HEK293 (cell line): Measurements from ENCODE around the gene SCGB3A1.

Experiments
- CTCF ChIA-PET: fragments of 350-600 bp; formaldehyde crosslinking; extraction: SDS; loops from one replicate; lab custom pipeline; 2021; ENCODE audit warnings: antibody characterized with exemption; lab: Yijun Ruan, JAX
- POLR2A ChIA-PET: fragments of 300-600 bp; formaldehyde crosslinking; extraction: SDS; loops from one replicate; lab custom pipeline; 2020; ENCODE audit warnings: antibody characterized with exemption, inconsistent platforms; lab: Yijun Ruan, JAX
- H3K27ac ChIP-seq: fragments of 200-500 bp; sonication (Bioruptor generic); 2 replicates; pipeline ENCODE4 v1.5.1; 2014; ENCODE audit warnings: low read depth, low read length, control low read depth, inconsistent platforms; ENCODE audit errors: extremely low read depth
- H3K36me3 ChIP-seq, 2 experiments: fragments of 200-500 bp in 1 of 2; sonication (Bioruptor generic) in 1 of 2; 1 replicate in 1 of 2; 2 replicates in 1 of 2; pipeline ENCODE4 v1.5.1; 2014 to 2017; ENCODE audit warnings: inconsistent platforms in 2 of 2, low read length in 2 of 2; ENCODE audit not compliant: control insufficient read depth in 2 of 2, insufficient read depth in 1 of 2
- H3K4me1 ChIP-seq: fragments of 200-500 bp; sonication (Bioruptor generic); 2 replicates; pipeline ENCODE4 v1.5.1; 2014; ENCODE audit warnings: mild to moderate bottlenecking, low read length, inconsistent platforms; ENCODE audit not compliant: control insufficient read depth, insufficient read depth
- H3K4me3 ChIP-seq: 2 replicates; pipeline ENCODE4 v1.5.1; 2011; ENCODE audit warnings: low read depth, mild to moderate bottlenecking, control low read depth, low read length, moderate library complexity
- H3K9me3 ChIP-seq: fragments of 200-500 bp; sonication (Bioruptor generic); 2 replicates; pipeline ENCODE4 v1.5.1; 2014; ENCODE audit warnings: low read depth, low read length, inconsistent platforms; ENCODE audit not compliant: control insufficient read depth, insufficient read depth
- AEBP2 ChIP-seq: fragments of 450-650 bp; formaldehyde crosslinking; IDR thresholded peaks from 2 replicates; pipeline ENCODE4 v1.5.1; 2016; ENCODE audit warnings: missing biosample characterization, missing genetic modification characterization, borderline replicate concordance
- MZF1 ChIP-seq: fragments of 450-650 bp; formaldehyde crosslinking; IDR thresholded peaks from 2 replicates; pipeline ENCODE4 v1.5.1; 2017; ENCODE audit warnings: missing biosample characterization, missing genetic modification characterization, borderline replicate concordance
- REPIN1 ChIP-seq: fragments of 450-650 bp; formaldehyde crosslinking; IDR thresholded peaks from 2 replicates; pipeline ENCODE4 v1.5.1; 2017; ENCODE audit warnings: missing biosample characterization, missing genetic modification characterization, low read depth
- REST ChIP-seq: fragments of 450-650 bp; formaldehyde crosslinking; IDR thresholded peaks from 2 replicates; pipeline ENCODE4 v1.5.1; 2016; ENCODE audit warnings: missing biosample characterization, missing genetic modification characterization
- ZBTB44 ChIP-seq: fragments of 450-650 bp; IDR thresholded peaks from 2 replicates; pipeline ENCODE4 v1.5.1; 2018; ENCODE audit warnings: missing biosample characterization, mild to moderate bottlenecking, missing genetic modification characterization
- ZFP37 ChIP-seq: fragments of 450-650 bp; formaldehyde crosslinking; IDR thresholded peaks from 2 replicates; pipeline ENCODE4 v1.5.1; 2016; ENCODE audit warnings: missing biosample characterization, missing genetic modification characterization
- ZNF280D ChIP-seq: fragments of 450-650 bp; formaldehyde crosslinking; IDR thresholded peaks from 2 replicates; pipeline ENCODE4 v1.5.1; 2016; ENCODE audit warnings: missing biosample characterization, missing genetic modification characterization
- ZNF398 ChIP-seq: fragments of 450-650 bp; formaldehyde crosslinking; IDR thresholded peaks from 2 replicates; pipeline ENCODE4 v1.5.1; 2017; ENCODE audit warnings: missing biosample characterization, missing genetic modification characterization
- ZNF48 ChIP-seq: fragments of 450-650 bp; formaldehyde crosslinking; IDR thresholded peaks from 2 replicates; pipeline ENCODE4 v1.5.1; 2016; ENCODE audit warnings: missing biosample characterization, missing genetic modification characterization
- ZSCAN18 ChIP-seq: fragments of 450-650 bp; formaldehyde crosslinking; IDR thresholded peaks from 2 replicates; pipeline ENCODE4 v1.5.1; 2016; ENCODE audit warnings: missing biosample characterization, missing genetic modification characterization
- ZSCAN23 ChIP-seq: fragments of 450-650 bp; formaldehyde crosslinking; IDR thresholded peaks from 2 replicates; pipeline ENCODE4 v1.5.1; 2016; ENCODE audit warnings: missing biosample characterization, missing genetic modification characterization

SCGB3A1 gene

GRCh38 chr5:180591311-180591887 is at the start of gene SCGB3A1:
TSS of gene SCGB3A1 (minus strand) at chr5:180591499. CDS start at chr5:180591462, 37 bp downstream.
- ChIA-PET CTCF (no interaction called here), POLR2A (no interaction called here)

GRCh38 chr5:180640611-180640860 is 49.2 kb upstream of the SCGB3A1 start:
- ChIA-PET CTCF (no interaction called here), POLR2A (no interaction called here)
- no peaks in the 10 kb centered on the region for H3K4me1 ChIP-seq
- H3K36me3 ChIP-seq = no peaks in the 10 kb centered on the region
- no peak overlapping the region for H3K4me3 ChIP-seq
- no peaks in the 10 kb centered on the region for H3K9me3 ChIP-seq
- H3K27ac ChIP-seq = no peak overlapping the region
- TF ChIP-seq ZNF398 (tag by site-specific recombination) (no peak), ZSCAN18 (tag by site-specific recombination) (no peak), REPIN1 (tag by site-specific recombination) (no peak), ZFP37 (tag by site-specific recombination) (no peak), ZBTB44 (tag by site-specific recombination) (no peak), ZNF280D (tag by site-specific recombination) (no peak)

More at GRCh38 chr5:180591311-180591887, at the start of gene SCGB3A1:
- Histone ChIP-seq H3K36me3 (no peaks in the 10 kb centered on the region), H3K4me1 (no peaks in the 10 kb centered on the region), H3K9me3 (no peaks in the 10 kb centered on the region), H3K4me3 (no peak within 1 kb of the TSS), H3K27ac (no peak within 1 kb of the TSS)
- TF ChIP-seq MZF1 (tag by site-specific recombination) (no peak), REST (tag by site-specific recombination) (no peak), ZSCAN23 (no peak), AEBP2 (tag by site-specific recombination) (no peak), ZNF48 (tag by site-specific recombination) (no peak), ZNF398 (tag by site-specific recombination) (no peak)
